ENCODE results near the gene MAD2L1BP. TPM values are rescaled to one million over a fixed set of nuclear protein-coding genes. Genes with fewer than 3 reads are reported as not detected.

Gene MAD2L1BP
- total RNA-seq, 1 experiment from 2014 or later, result 52.0 TPM

GRCh38 chr6:43628393-43629103, 7.1 kb upstream of the MAD2L1BP start:
- Histone ChIP-seq H3K4me1 (ENCODE audit: insufficient read depth, low read length, poor library complexity, severe bottlenecking) (peaks cover 19% of the 10 kb centered on the region), H3K27ac (ENCODE audit: low read depth, low read length, poor library complexity, severe bottlenecking) (peak overlapping the region; percentile 83), H3K9me3 (ENCODE audit: low read depth, low read length, poor library complexity, severe bottlenecking) (no peaks in the 10 kb centered on the region), H3K4me3 (ENCODE audit: low read depth, low read length, poor library complexity, severe bottlenecking) (peak overlapping the region; percentile 60), H3K27me3 (replicated peaks; ENCODE audit: insufficient read depth, low read depth, low read length, poor library complexity) (no peaks in the 10 kb centered on the region), H3K36me3 (ENCODE audit: insufficient read depth, low read length, poor library complexity, severe bottlenecking) (peaks cover 30% of the 10 kb centered on the region)
- no peak for TF ChIP-seq EZH2 (IDR thresholded peaks at IDR 0.05; ENCODE audit: borderline replicate concordance, low read depth, low read length, poor library complexity, severe bottlenecking)
- TF ChIP-seq CTCF (conservative IDR thresholded peaks at IDR 0.05; ENCODE audit: low read depth, low read length), result peak; percentile 18; the same call in 1 of the 2 replicates
- intact Hi-C loops (cut with micrococcal nuclease; ENCODE audit: unreplicated experiment), result no loop called here
- DNase-seq (ENCODE audit: low spot score), result peak; percentile 72
- ChIA-PET POLR2A (ENCODE audit: low non-redundant PET) (interaction anchor here (0.8 kb wide), 1 partner anchor 37 kb away, joined by 5 read pairs; no protein-coding TSS in a partner anchor), CTCF (interaction anchor here (1.2 kb wide), 1 partner anchor 451 kb away, joined by 4 read pairs; no protein-coding TSS in a partner anchor)
- TSS peak; percentile 39 for BruUV-seq (replicated peaks)

GRCh38 chr6:43629104-43629504, 6.5 kb upstream of the MAD2L1BP start, which contains the start of gene GTPBP2:
GTPBP2 (minus strand) TSS chr6:43629264; CDS start chr6:43629162, 102 bp downstream.
- ChIA-PET CTCF (interaction anchor here (0.6 to 1.2 kb wide), 3 partner anchors 20 to 450 kb away, joined by 3 to 4 read pairs (median 4); no protein-coding TSS in a partner anchor), POLR2A (ENCODE audit: low non-redundant PET) (interaction anchor here (0.8 kb wide), 1 partner anchor 37 kb away, joined by 5 read pairs; no protein-coding TSS in a partner anchor)
- TF ChIP-seq EZH2 (IDR thresholded peaks at IDR 0.05; ENCODE audit: borderline replicate concordance, low read depth, low read length, poor library complexity, severe bottlenecking) (no peak), CTCF (conservative IDR thresholded peaks at IDR 0.05; ENCODE audit: low read depth, low read length) (no peak)
- H3K27me3 ChIP-seq (replicated peaks; ENCODE audit: insufficient read depth, low read depth, low read length, poor library complexity), result no peaks in the 10 kb centered on the region
- H3K27ac ChIP-seq (ENCODE audit: low read depth, low read length, poor library complexity, severe bottlenecking), result peak within 1 kb of the TSS; percentile 96
- no peaks in the 10 kb centered on the region for H3K9me3 ChIP-seq (ENCODE audit: low read depth, low read length, poor library complexity, severe bottlenecking)
- intact Hi-C loops (cut with micrococcal nuclease; ENCODE audit: unreplicated experiment), result no loop called here
- peaks cover 24% of the 10 kb centered on the region for H3K36me3 ChIP-seq (ENCODE audit: insufficient read depth, low read length, poor library complexity, severe bottlenecking)
- peak within 1 kb of the TSS; percentile 60 for H3K4me3 ChIP-seq (ENCODE audit: low read depth, low read length, poor library complexity, severe bottlenecking)
- DNase-seq (ENCODE audit: low spot score), result peak; percentile 99
- H3K4me1 ChIP-seq (ENCODE audit: insufficient read depth, low read length, poor library complexity, severe bottlenecking), result peaks cover 19% of the 10 kb centered on the region
- no TSS peak for BruUV-seq (replicated peaks)

- peak overlapping the region; percentile 96 for H3K27ac ChIP-seq (ENCODE audit: low read depth, low read length, poor library complexity, severe bottlenecking)
- DNase-seq (ENCODE audit: low spot score), result peak; percentile 99
- H3K27me3 ChIP-seq (replicated peaks; ENCODE audit: insufficient read depth, low read depth, low read length, poor library complexity), result no peaks in the 10 kb centered on the region
- peaks cover 20% of the 10 kb centered on the region for H3K4me1 ChIP-seq (ENCODE audit: insufficient read depth, low read length, poor library complexity, severe bottlenecking)
- intact Hi-C loops (cut with micrococcal nuclease; ENCODE audit: unreplicated experiment), result no loop called here
- H3K36me3 ChIP-seq (ENCODE audit: insufficient read depth, low read length, poor library complexity, severe bottlenecking), result peaks cover 18% of the 10 kb centered on the region
- TF ChIP-seq CTCF (conservative IDR thresholded peaks at IDR 0.05; ENCODE audit: low read depth, low read length) (no peak), EZH2 (IDR thresholded peaks at IDR 0.05; ENCODE audit: borderline replicate concordance, low read depth, low read length, poor library complexity, severe bottlenecking) (no peak)
- ChIA-PET CTCF (interaction anchor here (0.6 to 1.2 kb wide), 3 partner anchors 21 to 450 kb away, joined by 3 to 4 read pairs (median 4); no protein-coding TSS in a partner anchor), POLR2A (ENCODE audit: low non-redundant PET) (interaction anchor here (0.5 to 0.8 kb wide), 3 partner anchors 36 to 281 kb away, joined by 3 to 5 read pairs (median 5); partner anchors contain the start of gene VEGFA)
- peak overlapping the region; percentile 60 for H3K4me3 ChIP-seq (ENCODE audit: low read depth, low read length, poor library complexity, severe bottlenecking)
- H3K9me3 ChIP-seq (ENCODE audit: low read depth, low read length, poor library complexity, severe bottlenecking), result no peaks in the 10 kb centered on the region
- BruUV-seq (replicated peaks), result TSS peak; percentile 74
Observed at GRCh38 chr6:43629505-43630300, 5.9 kb upstream of the MAD2L1BP start.
